Measurements from ENCODE around the gene SRSF1.

The SRSF1 gene

DNA sequence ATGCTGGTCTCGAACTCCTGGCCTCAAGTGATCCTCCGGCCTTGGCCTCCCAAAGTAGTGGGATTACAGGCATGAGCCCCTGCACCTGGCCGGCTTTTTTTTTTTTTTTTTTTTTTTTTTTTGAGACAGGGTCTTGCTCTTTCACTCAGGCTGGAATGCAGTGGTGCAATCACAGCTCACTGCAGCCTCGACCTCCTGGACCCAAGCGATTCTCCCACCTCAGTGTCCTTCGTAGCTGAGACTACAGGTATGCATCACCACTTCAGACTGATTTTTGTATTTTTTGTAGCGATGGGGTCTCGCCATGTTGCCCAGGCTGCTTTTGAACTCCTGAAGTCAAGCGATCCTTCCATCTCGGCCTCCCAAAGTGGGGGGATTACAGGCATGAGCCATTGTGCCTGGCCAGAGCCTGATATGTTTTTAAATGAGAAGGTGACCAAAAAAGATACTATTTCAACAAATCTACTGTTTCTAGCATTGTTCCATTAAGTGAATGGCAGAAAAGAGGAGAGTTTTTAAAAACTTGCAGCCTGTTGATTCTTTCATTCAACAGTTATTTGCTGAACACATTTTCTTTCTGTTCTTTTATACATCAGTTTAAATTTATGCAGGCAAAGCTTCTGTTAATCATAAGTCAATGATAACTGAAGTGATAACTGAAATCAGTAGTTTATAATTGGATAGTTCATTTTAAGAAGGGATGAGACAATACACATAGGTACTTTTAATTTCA lies 3.2 kb upstream of the SRSF1 start:
- no peak for DNase-seq

DNA sequence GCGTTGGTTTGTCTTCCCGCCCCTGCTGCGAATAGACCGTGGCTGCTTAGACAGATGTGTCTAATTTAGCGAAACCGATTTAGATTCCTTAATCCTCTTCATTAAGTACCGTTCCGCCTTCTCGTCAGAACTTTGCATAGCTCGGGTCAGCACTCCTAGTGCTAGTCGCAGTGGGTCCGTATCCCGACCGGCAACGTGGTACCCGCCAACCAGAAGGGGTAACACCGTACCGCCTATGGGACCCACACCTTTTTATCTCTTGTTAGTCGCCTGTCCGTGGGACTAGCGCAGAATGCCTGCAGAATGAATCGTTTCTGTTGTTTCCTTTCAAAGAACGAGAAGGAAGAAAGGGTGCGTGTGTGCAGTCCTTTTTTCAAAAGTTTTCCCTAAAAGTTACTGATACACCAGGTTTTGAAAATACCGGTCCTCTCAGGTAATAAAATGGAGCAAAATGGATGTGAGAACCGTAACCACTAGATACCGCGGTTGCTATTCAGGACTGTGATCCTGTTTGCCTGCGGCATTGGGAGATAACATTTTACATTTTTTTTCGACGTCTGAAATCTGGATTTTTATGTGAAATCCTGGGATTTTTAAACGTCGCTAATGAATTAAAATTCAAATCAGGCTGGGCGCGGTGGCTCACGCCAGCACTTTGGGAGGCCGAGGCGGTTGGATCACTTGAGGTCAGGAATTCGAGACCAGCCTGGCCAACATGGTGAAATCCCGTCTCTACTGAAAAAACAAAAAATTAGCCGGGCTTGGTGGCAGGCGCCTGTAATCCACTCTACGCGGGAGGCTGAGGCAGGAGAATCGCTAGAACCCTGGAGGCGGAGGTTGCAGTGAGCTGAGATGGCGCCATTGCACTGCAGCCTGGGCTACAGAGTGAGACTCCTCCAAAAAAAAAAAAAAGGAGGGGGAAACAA lies 998 bp upstream of the SRSF1 start:
- no peak for DNase-seq

DNA sequence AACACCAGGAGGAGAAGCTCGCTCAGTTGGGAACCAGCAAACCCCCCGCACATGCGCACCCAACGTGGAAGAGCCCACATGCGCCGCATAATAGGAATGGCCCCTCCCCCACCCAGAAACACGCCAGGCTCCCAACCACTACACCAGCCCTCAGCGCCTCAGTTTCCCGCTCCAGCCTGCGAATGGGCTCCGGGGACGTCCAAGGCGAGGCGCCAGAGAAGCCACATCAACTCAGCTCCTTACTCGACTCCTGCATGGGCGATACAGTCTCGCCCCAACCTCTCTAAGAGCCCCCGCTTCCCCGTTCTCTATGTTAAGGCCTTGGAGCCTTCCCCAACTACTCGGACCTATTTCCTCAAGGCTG lies 504 bp downstream of the SRSF1 start:
- DNase-seq = peak in 4 of 5 donors; percentile 21 to 53 (median 37)

DNA sequence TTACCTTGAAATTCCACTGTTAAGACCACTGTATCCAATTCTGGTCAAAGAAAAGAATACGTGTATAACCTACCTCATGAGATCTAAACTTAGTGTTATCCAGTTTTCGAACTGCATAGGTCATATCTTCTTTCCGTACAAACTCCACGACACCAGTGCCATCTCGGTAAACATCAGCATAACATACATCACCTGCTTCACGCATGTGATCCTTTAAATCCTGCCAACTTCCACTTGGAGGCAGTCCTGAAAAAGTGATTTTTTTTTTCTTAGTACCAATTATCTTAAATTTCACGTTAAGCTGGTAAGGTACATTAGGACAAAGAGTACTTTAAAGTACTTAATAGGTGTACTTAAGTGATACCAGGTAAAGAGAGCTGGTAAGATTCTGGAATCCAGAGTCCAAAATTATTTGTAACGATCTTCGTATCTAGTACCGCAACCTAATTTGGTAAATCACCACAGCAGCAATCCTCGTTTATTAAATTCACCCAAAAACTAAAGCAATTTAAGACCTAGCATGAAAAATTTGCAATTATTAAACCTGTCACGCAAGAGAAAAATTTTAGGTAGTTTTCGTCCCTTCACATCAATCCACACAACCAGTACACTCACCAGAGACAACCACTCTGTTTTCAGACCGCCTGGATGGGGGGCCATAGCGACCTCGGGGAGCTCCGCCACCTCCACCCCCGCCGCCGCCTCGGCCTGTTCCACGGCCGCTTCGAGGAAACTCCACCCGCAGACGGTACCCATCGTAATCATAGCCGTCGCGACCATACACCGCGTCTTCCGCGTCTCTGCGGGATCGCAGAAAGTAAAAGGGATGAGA lies 1.1 kb downstream of the SRSF1 start:
- DNase-seq = peak in 1 of 5 donors; percentile 42

DNA sequence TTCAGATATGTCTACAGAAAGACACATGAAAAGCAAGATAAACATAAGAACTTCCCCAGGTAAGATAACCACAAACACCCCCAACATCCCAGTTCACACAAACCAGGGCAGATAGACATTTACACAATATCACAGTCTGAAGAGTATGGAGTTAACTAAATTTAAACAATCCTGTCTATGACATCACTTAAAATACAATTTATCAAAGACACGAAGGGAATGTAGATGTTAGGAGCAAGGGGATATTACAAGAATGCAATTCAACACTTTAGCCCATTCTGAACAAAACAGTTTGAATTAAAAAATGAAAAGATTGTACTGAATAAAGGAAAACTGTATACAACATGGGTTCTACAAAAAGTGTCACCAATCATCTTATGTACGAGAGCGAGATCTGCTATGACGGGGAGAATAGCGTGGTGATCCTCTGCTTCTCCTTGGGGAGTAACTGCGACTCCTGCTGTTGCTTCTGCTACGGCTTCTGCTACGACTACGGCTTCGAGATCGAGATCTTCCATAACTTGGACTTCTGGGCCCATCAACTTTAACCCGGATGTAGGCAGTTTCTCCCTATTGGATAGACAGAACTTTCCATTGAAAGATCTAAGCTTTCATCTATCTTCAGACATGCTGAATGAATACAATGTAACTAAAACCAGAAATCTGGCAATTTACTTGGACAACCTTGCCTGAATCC lies 1.9 kb downstream of the SRSF1 start:
- DNase-seq = no peak

DNA sequence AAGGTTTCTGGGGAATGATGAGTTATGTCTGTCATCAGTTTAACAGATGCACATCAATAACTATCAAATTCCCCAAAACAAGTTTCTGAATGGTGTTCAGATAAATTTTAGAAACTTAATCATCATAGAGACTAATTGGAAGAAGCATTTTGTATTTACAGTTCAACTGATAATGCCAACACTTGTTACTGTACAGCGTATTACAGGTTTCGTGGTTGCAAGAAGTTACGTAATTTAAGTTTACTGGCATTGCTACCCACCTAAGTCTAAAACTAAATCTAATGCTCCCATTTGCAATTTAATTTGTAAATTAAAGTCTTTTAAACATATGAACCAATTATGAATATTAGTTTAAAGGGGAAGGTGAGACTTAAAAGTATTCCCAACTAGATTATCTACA lies 3.0 kb downstream of the SRSF1 start:
- DNase-seq = no peak

DNA sequence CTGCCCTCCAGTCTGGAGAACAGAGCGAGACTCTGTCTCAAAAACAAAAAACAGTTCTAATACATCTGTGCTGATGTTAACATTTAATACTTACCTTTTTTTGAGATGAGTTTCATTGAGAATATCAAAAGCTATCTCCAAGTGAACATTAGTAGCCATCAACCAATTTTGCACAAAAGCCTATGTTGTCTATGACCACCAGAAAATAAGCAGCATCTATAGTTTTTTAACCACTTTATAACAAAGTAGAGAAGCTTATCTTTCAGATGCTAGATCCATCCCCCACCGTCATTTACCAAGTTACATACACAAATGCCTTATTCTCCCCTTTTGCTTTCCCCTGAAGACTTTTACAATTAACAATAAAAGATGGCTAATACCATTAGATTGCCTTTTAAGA lies 4.1 kb downstream of the SRSF1 start:
- DNase-seq = no peak

DNA sequence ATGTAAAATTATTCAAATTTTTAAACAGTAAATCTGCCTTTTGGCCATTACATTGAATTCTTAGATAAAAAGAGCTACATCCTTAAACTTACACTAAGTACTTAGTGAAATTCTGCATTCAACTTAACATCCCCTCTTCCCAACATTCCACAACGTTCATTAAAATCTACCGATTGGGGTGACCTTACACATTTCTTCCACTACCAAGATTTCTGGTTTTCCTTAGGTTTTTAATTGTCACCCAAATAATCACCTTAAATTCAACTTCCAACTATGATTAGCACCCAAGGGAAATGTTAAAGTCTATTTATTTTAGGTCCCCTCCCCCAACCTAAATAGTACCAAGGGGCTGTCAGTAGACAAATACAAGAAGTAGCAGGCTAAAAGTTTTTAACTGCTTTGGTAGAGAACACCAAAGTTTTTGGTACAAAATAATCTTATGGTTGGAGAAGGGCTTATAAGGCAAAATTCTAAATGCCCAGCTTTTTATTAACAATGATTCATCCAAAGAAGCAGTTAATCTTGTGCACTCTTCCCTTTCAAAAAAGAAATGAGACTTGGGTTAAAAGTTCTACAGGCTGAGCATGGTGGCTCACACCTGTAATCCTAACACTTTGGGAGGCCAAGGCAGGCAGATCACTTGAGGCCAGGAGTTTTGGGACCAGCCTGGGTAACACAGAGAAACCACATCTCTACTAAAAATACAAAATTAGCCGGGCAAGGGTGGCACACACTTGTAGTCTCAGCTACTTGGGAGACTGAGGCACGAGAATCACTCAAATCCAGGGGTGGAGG lies 4.7 kb downstream of the SRSF1 start:
- DNase-seq = no peak

DNA sequence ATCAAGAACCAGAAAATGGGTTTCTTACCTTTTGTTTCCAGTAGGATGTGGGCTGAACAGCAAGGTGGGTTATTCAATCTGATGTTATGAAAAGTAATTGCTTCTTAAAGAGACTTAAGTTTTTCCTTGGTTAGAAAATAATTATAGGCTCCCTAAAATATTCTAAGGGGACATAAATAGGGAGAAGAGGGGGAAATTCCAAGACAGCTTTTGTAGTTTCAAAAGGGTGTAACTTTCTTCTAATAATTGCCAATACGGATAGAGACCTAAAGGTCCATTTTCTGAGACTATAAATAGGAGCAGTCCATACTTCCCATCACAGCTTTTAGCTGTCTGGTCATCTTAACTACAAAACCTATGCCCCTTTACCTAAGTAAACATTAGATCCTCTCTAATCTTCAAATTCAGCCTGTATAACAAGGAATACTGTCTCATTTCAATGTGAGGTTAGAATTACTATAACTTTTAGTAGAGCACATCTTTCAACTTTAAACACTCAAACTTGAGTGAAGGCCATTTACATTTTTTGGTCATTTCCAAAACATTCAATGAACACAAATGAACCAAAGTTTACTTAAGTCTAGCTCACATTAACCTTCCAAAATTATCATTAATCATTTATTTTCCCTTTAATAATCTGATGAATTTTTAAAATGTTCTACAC lies 5.5 kb downstream of the SRSF1 start:
- DNase-seq = no peak

DNA sequence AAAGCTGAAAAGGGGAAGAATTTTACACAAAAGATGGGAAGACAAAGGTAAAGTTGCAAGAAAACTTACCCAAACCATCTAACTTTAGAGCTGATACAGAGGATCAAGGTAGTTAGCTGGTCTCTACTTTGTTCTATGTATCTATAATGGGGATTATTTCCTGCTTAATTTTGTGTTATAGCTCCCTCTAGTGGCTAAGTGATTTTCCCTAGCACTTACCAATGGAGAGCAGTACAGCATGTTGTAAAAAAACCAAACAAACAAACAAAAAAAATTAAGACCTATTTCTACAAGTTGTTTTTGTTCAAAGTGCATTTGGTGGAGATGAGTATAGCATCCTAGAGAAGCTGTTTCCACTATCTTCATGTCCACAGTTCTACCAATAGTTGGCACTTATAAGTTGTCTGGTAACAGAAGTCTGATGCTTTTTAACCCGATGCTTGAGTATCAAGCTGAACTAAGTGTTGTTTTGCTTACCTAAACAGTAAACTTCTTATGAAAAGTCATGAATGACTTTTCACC lies 7.5 kb downstream of the SRSF1 start:
- peak in 1 of 5 donors; percentile 72 for DNase-seq

DNA sequence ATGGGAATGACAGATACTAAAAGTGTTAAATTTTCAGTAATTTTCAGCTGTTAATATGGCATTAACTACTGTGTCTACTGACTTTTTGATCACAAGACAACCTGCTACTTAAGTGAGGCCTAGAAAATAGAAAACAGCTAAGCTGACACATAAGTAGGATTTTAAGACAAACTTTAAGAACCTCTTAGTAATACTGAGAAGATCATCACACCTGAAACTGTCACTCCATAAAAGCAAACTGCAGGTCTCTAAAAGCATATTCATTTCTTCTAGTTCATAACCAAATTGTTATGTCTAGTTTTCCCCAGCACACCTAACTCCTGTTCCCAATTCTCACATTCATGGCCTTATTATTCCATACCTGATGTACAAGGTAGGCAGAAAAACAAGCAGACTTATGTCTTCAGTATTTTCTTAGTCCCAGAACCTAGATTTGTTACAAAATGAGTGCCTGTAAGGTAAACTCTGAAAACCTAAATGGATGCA lies 8.0 kb downstream of the SRSF1 start:
- no peak for DNase-seq

DNA sequence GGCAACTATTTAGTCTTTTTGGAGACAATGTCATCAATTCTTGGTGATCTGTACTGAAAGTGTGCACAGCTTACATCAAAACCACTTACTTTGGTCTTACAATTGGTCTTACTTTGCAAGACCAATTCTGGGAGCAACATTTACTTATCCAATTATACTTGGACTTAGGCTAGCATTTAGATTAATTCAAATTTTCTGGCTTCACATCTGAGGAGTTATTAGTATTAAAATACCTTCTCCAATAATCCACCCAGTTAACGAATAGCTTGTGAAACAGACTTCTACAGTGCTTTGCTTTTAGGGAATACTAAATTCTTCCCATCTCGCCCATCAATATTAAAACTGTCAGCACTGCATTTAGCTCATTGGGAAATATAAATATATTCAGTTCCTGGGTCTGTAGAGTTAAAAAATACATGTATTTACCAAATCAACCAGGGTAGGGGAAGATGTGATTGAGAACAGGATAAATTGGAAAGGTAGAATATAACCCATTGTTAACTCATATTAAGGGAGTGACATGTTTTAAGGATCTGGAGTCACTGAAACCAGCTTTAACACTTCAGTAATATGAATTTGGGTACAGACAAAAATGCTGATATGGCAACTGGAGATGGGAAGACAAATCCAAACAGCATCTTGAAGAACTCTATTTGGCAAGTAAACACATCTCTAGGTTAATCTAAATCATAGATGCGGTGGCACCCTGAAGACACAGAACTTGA lies 9.8 kb downstream of the SRSF1 start:
- DNase-seq = no peak

DNA sequence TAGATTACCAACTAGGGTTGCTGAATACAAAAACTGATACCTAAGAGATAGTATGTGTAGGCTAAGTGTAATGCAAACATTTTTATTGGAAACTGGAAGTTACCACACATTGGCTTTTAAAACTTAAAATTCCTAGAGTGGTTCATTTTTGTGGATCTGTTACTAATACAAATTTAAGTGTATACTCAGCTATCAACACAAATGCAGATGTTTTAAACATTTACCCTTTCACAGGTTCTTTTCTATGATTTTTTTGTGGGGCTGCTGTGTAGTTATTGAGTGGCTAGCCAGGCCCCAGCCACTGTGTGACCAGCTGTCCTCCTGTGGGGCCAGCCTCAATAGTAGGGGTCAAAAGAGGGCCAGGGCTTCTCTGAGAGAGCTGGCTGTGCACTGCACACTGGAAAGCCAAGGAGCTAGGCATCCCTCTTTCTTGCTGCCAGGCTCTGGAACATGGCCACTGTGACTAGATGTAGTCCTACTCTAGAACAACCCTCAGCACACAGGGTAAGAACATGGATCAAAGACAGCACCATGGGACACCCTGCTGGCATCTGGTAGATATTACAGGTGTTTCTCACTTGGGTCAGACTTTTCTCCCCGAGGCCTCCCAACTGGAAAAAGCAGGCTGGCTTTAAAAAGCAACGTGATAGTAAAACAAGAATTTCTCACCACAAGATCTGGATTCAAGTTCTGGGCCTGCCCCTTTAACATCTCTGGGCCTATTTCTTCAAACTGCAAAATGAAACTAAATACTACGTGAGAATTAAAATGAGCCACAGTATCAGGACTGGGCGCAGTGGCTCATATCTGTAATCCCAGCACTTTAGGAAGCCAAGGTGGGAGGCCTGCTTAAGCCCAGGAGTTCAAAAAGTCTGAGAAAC lies 11.7 kb downstream of the SRSF1 start:
- DNase-seq = peak in 4 of 5 donors; percentile 11 to 61 (median 34)

DNA sequence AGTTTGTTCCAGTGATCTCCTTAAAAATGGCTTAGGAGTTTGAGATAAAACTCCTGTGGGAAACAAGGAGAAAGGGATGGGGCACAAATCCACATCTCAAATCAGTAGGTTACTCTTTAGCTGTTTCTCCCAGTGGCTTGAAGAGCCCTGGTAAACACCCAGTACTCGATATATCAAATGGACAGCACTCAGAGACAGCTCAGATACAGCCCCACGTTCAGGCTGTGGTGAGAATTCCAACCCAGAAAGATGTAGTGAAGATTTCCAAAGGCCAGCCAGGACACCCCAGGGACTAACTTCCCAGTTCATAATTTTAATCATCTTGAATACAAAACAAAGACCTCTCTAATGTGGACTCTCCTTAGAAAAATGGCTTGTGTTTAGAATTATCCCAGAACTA lies 12.6 kb downstream of the SRSF1 start:
- DNase-seq = no peak

DNA sequence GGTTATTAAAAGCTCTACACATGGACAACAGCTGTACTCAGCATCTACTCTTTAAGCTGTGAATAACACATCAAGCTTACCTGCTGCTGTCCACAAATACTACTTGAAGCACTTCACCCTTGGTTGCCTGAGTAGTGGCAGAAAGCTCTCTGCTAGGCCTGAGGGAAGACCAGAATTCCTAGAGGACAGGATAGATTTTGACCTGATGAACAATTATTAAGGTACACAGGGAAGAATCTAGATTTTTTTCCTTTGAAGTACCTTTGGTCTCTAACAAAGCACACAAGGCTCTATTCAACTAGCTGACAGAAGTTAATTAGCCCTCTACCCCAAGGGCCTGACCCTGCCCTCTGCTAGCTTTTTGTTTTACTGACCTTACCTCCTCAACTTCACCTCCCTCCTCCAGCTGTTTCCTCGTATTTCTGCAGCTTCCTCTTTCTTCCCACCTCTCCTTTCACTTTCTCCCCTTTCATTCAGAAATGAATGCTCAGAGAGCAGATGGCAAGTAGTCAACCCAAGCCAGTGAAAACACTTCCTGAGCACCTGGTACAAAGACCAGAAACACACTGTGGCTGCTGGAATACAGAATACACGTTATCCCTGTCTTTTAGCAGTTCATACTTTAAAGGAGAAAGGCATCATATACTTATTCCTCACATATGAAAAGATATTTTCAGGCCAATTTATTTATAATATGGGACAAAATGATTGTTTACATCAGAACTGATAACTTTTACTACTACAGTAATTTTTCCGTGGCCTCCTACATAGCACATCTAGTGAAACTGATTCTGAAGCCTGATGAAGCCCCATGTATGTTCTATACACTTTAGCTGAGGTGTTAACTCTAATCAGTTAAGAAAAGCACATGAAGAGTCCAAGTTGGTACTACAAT lies 13.3 kb downstream of the SRSF1 start:
- no peak for DNase-seq

DNA sequence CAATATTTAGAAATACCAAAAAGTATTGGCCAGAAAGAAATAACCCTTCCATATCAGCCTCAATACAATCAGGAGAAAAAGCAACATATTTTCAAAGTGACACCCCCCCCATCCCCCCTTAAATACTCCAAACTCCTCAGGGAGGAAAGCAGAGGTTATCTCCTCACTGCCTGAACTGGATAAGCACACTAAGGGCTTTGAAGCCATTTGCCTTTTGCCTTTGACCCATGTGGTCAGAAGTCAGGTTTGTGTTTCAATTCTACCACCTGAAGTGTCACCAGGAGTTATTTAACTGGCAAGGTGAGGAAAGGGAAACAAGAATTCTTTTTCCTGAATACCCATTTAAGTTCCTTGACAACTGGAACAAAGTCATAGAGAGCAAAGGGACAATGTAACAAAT lies 15.5 kb downstream of the SRSF1 start:
- DNase-seq = no peak

DNA sequence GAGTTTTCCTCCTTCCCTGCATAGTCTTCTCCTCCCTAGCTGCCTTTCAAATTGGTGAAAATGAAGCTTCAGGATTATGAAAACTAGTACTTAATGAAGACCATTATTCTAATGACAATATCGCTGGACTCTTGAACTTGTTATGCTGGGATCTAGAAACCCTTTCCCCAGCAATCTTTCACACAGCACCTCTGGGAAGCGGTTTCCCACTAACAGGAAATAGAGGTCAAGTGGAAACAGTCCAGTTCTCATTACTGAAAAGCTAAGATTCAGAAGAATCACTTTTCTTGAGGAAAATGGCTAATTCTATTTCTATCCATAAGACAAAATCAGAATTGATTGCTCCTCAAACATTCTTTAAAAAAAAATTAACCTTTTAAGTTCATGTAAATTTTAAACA lies 17.0 kb downstream of the SRSF1 start:
- DNase-seq = no peak
